Neuronal stem cell (in vitro differentiated cells): Measurements from ENCODE around the gene LRP1B.

Source experiments
- DNase-seq: peaks from one replicate; pipeline ENCODE4 v3.0.0-alpha.2; 2013; ENCODE audit warnings: low spot score
- H2AFZ ChIP-seq: one replicate; pipeline ENCODE4 v1.6.1; 2013; ENCODE audit warnings: mild to moderate bottlenecking, low read length, inconsistent platforms
- H2AK5ac ChIP-seq: 2 replicates; pipeline ENCODE4 v1.6.1; 2013; ENCODE audit warnings: low read depth, mild to moderate bottlenecking, inconsistent platforms, low read length, moderate library complexity, mixed read lengths
- H2BK120ac ChIP-seq: 2 replicates; pipeline ENCODE4 v1.6.1; 2013; ENCODE audit warnings: low read depth, mild to moderate bottlenecking, inconsistent platforms, low read length, moderate library complexity, mixed read lengths
- H2BK12ac ChIP-seq: one replicate; pipeline ENCODE4 v1.6.1; 2013; ENCODE audit warnings: low read length, inconsistent platforms
- H2BK15ac ChIP-seq: 2 replicates; pipeline ENCODE4 v1.6.1; 2013; ENCODE audit warnings: mild to moderate bottlenecking, low read length, inconsistent platforms, mixed read lengths
- H2BK5ac ChIP-seq: one replicate; pipeline ENCODE4 v1.6.1; 2013; ENCODE audit warnings: inconsistent platforms, mild to moderate bottlenecking, low read length, moderate library complexity
- H3K14ac ChIP-seq: one replicate; pipeline ENCODE4 v1.6.1; 2013; ENCODE audit warnings: low read length, inconsistent platforms
- H3K18ac ChIP-seq: 2 replicates; pipeline ENCODE4 v1.6.1; 2013; ENCODE audit warnings: low read length, inconsistent platforms
- H3K23ac ChIP-seq: 2 replicates; pipeline ENCODE4 v1.6.1; 2013; ENCODE audit warnings: low read depth, mild to moderate bottlenecking, mixed read lengths, low read length, inconsistent platforms; ENCODE audit not compliant: poor library complexity
- H3K27ac ChIP-seq: replicated peaks from 3 replicates; pipeline ENCODE4 v1.5.1; 2013; ENCODE audit warnings: low read length, inconsistent platforms
- H3K27me3 ChIP-seq, 3 experiments: 2 replicates each; pipeline ENCODE4 v1.6.1; 2013; ENCODE audit warnings: low read length in 3 of 3, mild to moderate bottlenecking in 2 of 3, inconsistent platforms in 1 of 3, low read depth in 1 of 3, mixed read lengths in 1 of 3, moderate library complexity in 1 of 3; ENCODE audit not compliant: control insufficient read depth in 3 of 3, insufficient read depth in 3 of 3
- H3K36me3 ChIP-seq, 2 donors: replicated peaks in 1 of 2; 2 replicates each; pipeline ENCODE4 v1.6.1; 2013; ENCODE audit warnings: low read length in 2 of 2; ENCODE audit not compliant: control insufficient read depth in 2 of 2, insufficient read depth in 2 of 2
- H3K4ac ChIP-seq: 2 replicates; pipeline ENCODE4 v1.6.1; 2013; ENCODE audit warnings: inconsistent platforms, mild to moderate bottlenecking, low read length, moderate library complexity
- H3K4me1 ChIP-seq, 2 donors: 1 replicate in 1 of 2; 2 replicates in 1 of 2; pipeline ENCODE4 v1.6.1; 2013; ENCODE audit warnings: low read length in 2 of 2, low read depth in 1 of 2; ENCODE audit not compliant: control insufficient read depth in 2 of 2, insufficient read depth in 1 of 2
- H3K4me2 ChIP-seq: one replicate; pipeline ENCODE4 v1.6.1; 2013; ENCODE audit warnings: mild to moderate bottlenecking, low read length, inconsistent platforms; ENCODE audit not compliant: insufficient read depth, poor library complexity, severe bottlenecking
- H3K4me3 ChIP-seq, 2 donors: 2 replicates each; pipeline ENCODE4 v1.5.1; 2013; ENCODE audit warnings: low read length in 2 of 2, mild to moderate bottlenecking in 2 of 2, inconsistent platforms in 1 of 2, moderate library complexity in 1 of 2
- H3K79me1 ChIP-seq: one replicate; pipeline ENCODE4 v1.6.1; 2013; ENCODE audit warnings: low read depth, mild to moderate bottlenecking, inconsistent platforms, low read length, moderate library complexity
- H3K9ac ChIP-seq: one replicate; pipeline ENCODE4 v1.6.1; 2013; ENCODE audit warnings: mild to moderate bottlenecking, low read depth, low read length, inconsistent platforms; ENCODE audit not compliant: poor library complexity
- H3K9me3 ChIP-seq, 2 donors: replicated peaks in 1 of 2; 2 replicates each; pipeline versions ENCODE3 to v1.6.1; 2013; ENCODE audit warnings: low read length in 2 of 2, mild to moderate bottlenecking in 2 of 2, inconsistent platforms in 1 of 2, low read depth in 1 of 2, mixed read lengths in 1 of 2, moderate library complexity in 1 of 2; ENCODE audit not compliant: control insufficient read depth in 2 of 2, insufficient read depth in 1 of 2
- H4K8ac ChIP-seq: one replicate; pipeline ENCODE4 v1.6.1; 2013; ENCODE audit warnings: low read depth, mild to moderate bottlenecking, inconsistent platforms, low read length, moderate library complexity
- H4K91ac ChIP-seq: one replicate; pipeline ENCODE4 v1.6.1; 2013; ENCODE audit warnings: low read length, low read depth, mild to moderate bottlenecking, inconsistent platforms; ENCODE audit not compliant: poor library complexity
- WGBS, 2 donors: extraction: QIAGEN DNeasy Blood & Tissue Kit; methylation state at CpG; one replicate each; pipeline ENCODE4 v1.1.7; 2013; ENCODE audit warnings: missing lambda C conversion rate in 2 of 2, mixed read lengths in 1 of 2; ENCODE audit not compliant: insufficient read length in 2 of 2, insufficient replicate concordance in 1 of 2; ENCODE audit errors: extremely low coverage in 2 of 2; 5-methylcytosine and 5-hydroxymethylcytosine counted together

Gene LRP1B

DNA sequence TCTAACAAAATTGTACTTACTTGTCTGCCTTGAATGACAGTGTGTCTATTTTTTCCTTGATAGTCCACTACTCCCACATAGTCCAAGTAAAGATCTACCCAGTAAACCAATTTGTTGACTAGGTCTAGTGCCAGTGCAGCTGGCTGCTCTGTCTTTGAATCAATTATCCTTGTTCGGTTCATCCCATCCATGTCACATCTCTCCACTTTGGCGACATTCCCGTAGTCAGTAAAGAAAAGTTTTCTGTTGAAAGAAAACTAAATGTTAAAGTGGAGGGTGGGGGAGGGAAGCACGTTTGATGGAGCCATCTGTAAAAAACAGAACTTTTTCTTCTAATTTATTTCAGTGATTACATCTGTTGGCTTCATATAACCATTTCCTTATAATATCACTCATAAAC, 1068.8 kb downstream of the LRP1B start:
- H3K27ac ChIP-seq, result no peak overlapping the region
- H4K91ac ChIP-seq, result no peak overlapping the region
- no peak overlapping the region for H3K23ac ChIP-seq
- H3K18ac ChIP-seq, result no peak overlapping the region
- no peak overlapping the region for H3K9ac ChIP-seq
- H2BK120ac ChIP-seq, result no peak overlapping the region
- no peak for DNase-seq
- H3K9me3 ChIP-seq, result no peaks in the 10 kb centered on the region
- H4K8ac ChIP-seq, result no peak overlapping the region
- no peaks in the 10 kb centered on the region for H3K27me3 ChIP-seq
- H2AK5ac ChIP-seq, result no peak overlapping the region
- H2BK5ac ChIP-seq, result no peak overlapping the region
- no peak overlapping the region for H3K4ac ChIP-seq
- H3K4me2 ChIP-seq, result no peak overlapping the region
- H2AFZ ChIP-seq, result no peak overlapping the region
- no peak overlapping the region for H3K4me3 ChIP-seq
- no peaks in the 10 kb centered on the region for H3K36me3 ChIP-seq
- no peaks in the 10 kb centered on the region for H3K4me1 ChIP-seq
- H3K14ac ChIP-seq, result no peak overlapping the region
- H2BK15ac ChIP-seq, result no peak overlapping the region
- no CpG with 5 or more reads among the region's 4 CpGs for WGBS, 2 donors
- H2BK12ac ChIP-seq, result no peak overlapping the region
- H3K79me1 ChIP-seq, result no peaks in the 10 kb centered on the region

DNA sequence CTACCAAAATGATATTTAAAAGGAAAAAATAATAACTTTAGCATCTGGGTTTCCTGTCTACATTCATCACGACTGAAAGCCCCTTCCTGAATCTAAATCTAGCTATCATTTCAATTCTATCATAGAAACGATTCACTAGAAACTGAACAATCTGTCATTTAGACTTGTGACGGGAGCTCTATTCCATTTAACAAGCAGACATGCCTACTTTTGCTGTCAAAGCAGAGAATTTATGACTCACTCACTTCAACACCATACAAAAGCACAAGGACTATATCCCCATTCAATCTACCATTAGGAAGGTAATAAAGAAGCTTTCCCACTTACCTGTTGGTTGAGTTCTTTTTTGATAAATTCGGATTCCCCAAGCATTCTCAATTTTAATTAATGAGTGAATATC, 1072.3 kb downstream of the LRP1B start:
- H3K4ac ChIP-seq, result no peak overlapping the region
- H3K9me3 ChIP-seq, result no peaks in the 10 kb centered on the region
- H3K23ac ChIP-seq, result no peak overlapping the region
- H3K4me2 ChIP-seq, result no peak overlapping the region
- H3K27ac ChIP-seq, result no peak overlapping the region
- H3K9ac ChIP-seq, result no peak overlapping the region
- no peak overlapping the region for H3K18ac ChIP-seq
- DNase-seq, result no peak
- no peak overlapping the region for H3K4me3 ChIP-seq
- H2BK12ac ChIP-seq, result no peak overlapping the region
- no peaks in the 10 kb centered on the region for H3K36me3 ChIP-seq
- H2AFZ ChIP-seq, result no peak overlapping the region
- H2BK15ac ChIP-seq, result no peak overlapping the region
- H3K14ac ChIP-seq, result no peak overlapping the region
- H4K91ac ChIP-seq, result no peak overlapping the region
- H3K4me1 ChIP-seq, result no peaks in the 10 kb centered on the region
- no CpG with 5 or more reads among the region's 4 CpGs for WGBS, 2 donors
- no peak overlapping the region for H2AK5ac ChIP-seq
- no peak overlapping the region for H4K8ac ChIP-seq
- H2BK5ac ChIP-seq, result no peak overlapping the region
- no peaks in the 10 kb centered on the region for H3K27me3 ChIP-seq
- no peak overlapping the region for H2BK120ac ChIP-seq
- no peaks in the 10 kb centered on the region for H3K79me1 ChIP-seq

DNA sequence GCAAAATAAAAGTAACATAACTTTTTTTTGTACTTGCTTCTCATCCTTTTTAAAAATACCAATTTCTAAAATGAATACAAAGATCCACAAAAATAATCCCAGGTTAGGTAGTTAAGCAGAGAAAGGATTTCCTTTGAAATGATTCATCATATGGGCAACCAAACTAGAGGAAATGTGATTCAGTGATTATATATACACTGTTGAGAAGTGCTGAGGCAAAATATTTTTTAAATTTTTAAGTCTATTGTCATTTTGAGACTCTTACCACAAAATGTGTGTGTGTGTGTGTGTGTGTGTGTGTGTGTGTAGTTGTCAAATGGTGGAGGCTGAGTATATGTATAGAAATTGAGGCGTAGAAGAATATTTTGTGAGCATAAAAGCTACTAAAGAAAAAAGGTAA, 1075.3 kb downstream of the LRP1B start:
- Histone ChIP-seq H2AK5ac (no peak overlapping the region), H3K4me2 (no peak overlapping the region), H4K8ac (no peak overlapping the region), H3K36me3 (no peaks in the 10 kb centered on the region), H3K4ac (no peak overlapping the region), H4K91ac (no peak overlapping the region), H2BK15ac (no peak overlapping the region), H3K79me1 (no peaks in the 10 kb centered on the region), H3K27me3 (no peaks in the 10 kb centered on the region), H3K9ac (no peak overlapping the region), H3K4me3 (no peak overlapping the region), H3K27ac (no peak overlapping the region), H3K4me1 (no peaks in the 10 kb centered on the region), H2AFZ (no peak overlapping the region), H2BK12ac (no peak overlapping the region), H3K18ac (no peak overlapping the region), H3K23ac (no peak overlapping the region), H3K9me3 (no peaks in the 10 kb centered on the region), H3K14ac (no peak overlapping the region), H2BK5ac (no peak overlapping the region), H2BK120ac (no peak overlapping the region)
- 100% methylated on average over 1 of the region's 1 CpG; no CpG with 5 or more reads in 1 of the 2 donors for WGBS, 2 donors
- DNase-seq, result no peak

DNA sequence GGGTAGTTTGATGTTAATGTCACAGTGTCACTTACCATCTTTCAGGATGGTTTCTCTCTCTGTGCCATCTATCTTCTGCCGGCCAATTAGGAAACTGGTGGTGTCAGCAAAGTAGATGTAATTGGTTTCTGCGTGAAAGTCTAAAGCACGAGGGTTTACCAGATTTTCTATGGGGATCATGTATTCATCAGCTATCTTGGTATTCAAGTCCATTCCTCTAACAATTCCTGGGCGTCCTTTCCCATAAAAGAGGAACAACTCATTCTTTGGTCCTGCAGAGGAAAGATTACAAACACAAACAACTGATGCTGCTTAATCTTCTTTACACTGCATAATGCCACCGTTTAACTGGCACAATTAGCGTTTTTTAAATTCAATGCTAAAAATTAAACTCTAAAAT, 1081.9 kb downstream of the LRP1B start:
- Histone ChIP-seq H4K8ac (no peak overlapping the region), H2BK120ac (no peak overlapping the region), H2AK5ac (no peak overlapping the region), H3K27me3 (no peaks in the 10 kb centered on the region), H4K91ac (no peak overlapping the region), H3K9ac (no peak overlapping the region), H3K4me2 (no peak overlapping the region), H2BK5ac (no peak overlapping the region), H2BK15ac (no peak overlapping the region), H3K79me1 (no peaks in the 10 kb centered on the region), H3K9me3 (no peaks in the 10 kb centered on the region), H2BK12ac (no peak overlapping the region), H3K4me1 (peaks cover 0 to 3% of the 10 kb centered on the region in 2 donors), H3K23ac (no peak overlapping the region), H3K4ac (no peak overlapping the region), H3K27ac (no peak overlapping the region), H3K4me3 (no peak overlapping the region), H3K36me3 (no peaks in the 10 kb centered on the region), H2AFZ (peak overlapping the region; percentile 38), H3K14ac (no peak overlapping the region), H3K18ac (no peak overlapping the region)
- DNase-seq, result no peak
- WGBS, 2 donors, result no CpG with 5 or more reads among the region's 6 CpGs
